Muscle layer of colon (tissue), 2 donors: ENCODE results near the gene MIA3.
"Not testable (repeated sequence)": the region's sequence is repeated elsewhere in the genome, so short reads cannot be mapped to it uniquely, and the experiment has no call there.

Source experiments
- H3K27ac ChIP-seq: one replicate; pipeline ENCODE4 v1.7.0; 2013; ENCODE audit warnings: low read depth, mild to moderate bottlenecking, low read length, moderate library complexity
- H3K27me3 ChIP-seq, 2 donors: one replicate each; pipeline ENCODE4 v1.7.0; 2013; ENCODE audit warnings: low read length in 2 of 2, mild to moderate bottlenecking in 2 of 2; ENCODE audit not compliant: insufficient read depth in 2 of 2, control insufficient read depth in 1 of 2
- H3K36me3 ChIP-seq: one replicate; pipeline ENCODE4 v1.7.0; 2013; ENCODE audit warnings: mild to moderate bottlenecking, low read length; ENCODE audit not compliant: insufficient read depth
- H3K4me1 ChIP-seq: one replicate; pipeline ENCODE4 v1.7.0; 2013; ENCODE audit warnings: mild to moderate bottlenecking, low read length; ENCODE audit not compliant: insufficient read depth
- H3K4me3 ChIP-seq, 2 donors: one replicate each; pipeline ENCODE4 v1.7.0; 2013; ENCODE audit warnings: low read length in 2 of 2, low read depth in 1 of 2, mild to moderate bottlenecking in 1 of 2, moderate library complexity in 1 of 2
- H3K9ac ChIP-seq: one replicate; pipeline ENCODE4 v1.7.0; 2013; ENCODE audit warnings: low read length
- H3K9me3 ChIP-seq: one replicate; pipeline ENCODE4 v1.7.0; 2013; ENCODE audit warnings: mild to moderate bottlenecking, low read length
- donor health status: abdominal sarcoma.
- donor health status: Adenocarcinoma of cecum.

Gene MIA3

GRCh38 chr1:222594789-222595188 lies 23.1 kb upstream of the MIA3 start:
- Histone ChIP-seq H3K9ac (no peak overlapping the region), H3K9me3 (no peaks in the 10 kb centered on the region), H3K27ac (no peak overlapping the region)

GRCh38 chr1:222596696-222597095 lies 21.2 kb upstream of the MIA3 start:
- no peak overlapping the region for H3K4me3 ChIP-seq
- H3K9ac ChIP-seq: no peak overlapping the region
- H3K9me3 ChIP-seq: no peaks in the 10 kb centered on the region
- H3K36me3 ChIP-seq: no peaks in the 10 kb centered on the region
- H3K27me3 ChIP-seq: no peaks in the 10 kb centered on the region
- no peak overlapping the region for H3K27ac ChIP-seq
- H3K4me1 ChIP-seq: no peaks in the 10 kb centered on the region

More at GRCh38 chr1:222594789-222595188, 23.1 kb upstream of the MIA3 start:
- Histone ChIP-seq H3K4me1 (peaks cover 6% of the 10 kb centered on the region), H3K27me3 (no peaks in the 10 kb centered on the region), H3K36me3 (no peaks in the 10 kb centered on the region), H3K4me3 (no peak overlapping the region)

- Histone ChIP-seq H3K36me3 (no peaks in the 10 kb centered on the region), H3K27ac (no peak overlapping the region), H3K9ac (no peak overlapping the region), H3K9me3 (no peaks in the 10 kb centered on the region), H3K27me3 (no peaks in the 10 kb centered on the region), H3K4me1 (no peaks in the 10 kb centered on the region), H3K4me3 (no peak overlapping the region)
Observed at GRCh38 chr1:222600281-222600680, 17.6 kb upstream of the MIA3 start.

GRCh38 chr1:222601257-222601656 lies 16.6 kb upstream of the MIA3 start:
- Histone ChIP-seq H3K4me3 (no peak overlapping the region), H3K36me3 (no peaks in the 10 kb centered on the region), H3K27me3 (no peaks in the 10 kb centered on the region), H3K9me3 (no peaks in the 10 kb centered on the region), H3K9ac (no peak overlapping the region), H3K4me1 (no peaks in the 10 kb centered on the region), H3K27ac (no peak overlapping the region)

- Histone ChIP-seq H3K4me3 (no peak overlapping the region), H3K27me3 (no peaks in the 10 kb centered on the region), H3K4me1 (no peaks in the 10 kb centered on the region), H3K9me3 (no peaks in the 10 kb centered on the region), H3K36me3 (no peaks in the 10 kb centered on the region), H3K27ac (no peak overlapping the region), H3K9ac (no peak overlapping the region)
Observed at GRCh38 chr1:222606757-222607156, 11.1 kb upstream of the MIA3 start.

GRCh38 chr1:222609111-222609510 lies 8.8 kb upstream of the MIA3 start:
- H3K4me1 ChIP-seq, H3K27me3 ChIP-seq, H3K27ac ChIP-seq, H3K36me3 ChIP-seq, H3K4me3 ChIP-seq, H3K9me3 ChIP-seq, H3K9ac ChIP-seq: not testable (repeated sequence)

GRCh38 chr1:222610728-222611127 lies 7.2 kb upstream of the MIA3 start:
- H3K4me3 ChIP-seq: no peak overlapping the region
- no peaks in the 10 kb centered on the region for H3K4me1 ChIP-seq
- no peak overlapping the region for H3K27ac ChIP-seq
- no peak overlapping the region for H3K9ac ChIP-seq
- no peaks in the 10 kb centered on the region for H3K27me3 ChIP-seq
- H3K9me3 ChIP-seq: no peaks in the 10 kb centered on the region
- H3K36me3 ChIP-seq: no peaks in the 10 kb centered on the region

- Histone ChIP-seq H3K4me3 (no peak overlapping the region), H3K36me3 (no peaks in the 10 kb centered on the region), H3K9me3 (no peaks in the 10 kb centered on the region), H3K27ac (no peak overlapping the region), H3K4me1 (peaks cover 8% of the 10 kb centered on the region), H3K9ac (no peak overlapping the region), H3K27me3 (no peaks in the 10 kb centered on the region)
Observed at GRCh38 chr1:222613627-222614026, 4.3 kb upstream of the MIA3 start.

- Histone ChIP-seq H3K36me3 (peaks cover 3% of the 10 kb centered on the region), H3K27me3 (no peaks in the 10 kb centered on the region), H3K27ac (no peak overlapping the region), H3K9me3 (no peaks in the 10 kb centered on the region), H3K9ac (no peak overlapping the region), H3K4me1 (peaks cover 19% of the 10 kb centered on the region), H3K4me3 (no peak overlapping the region)
Observed at GRCh38 chr1:222616525-222616924, 1.4 kb upstream of the MIA3 start.

- peaks cover 19% of the 10 kb centered on the region for H3K4me1 ChIP-seq
- H3K9ac ChIP-seq: peak overlapping the region; percentile 62
- no peaks in the 10 kb centered on the region for H3K9me3 ChIP-seq
- no peak overlapping the region for H3K27ac ChIP-seq
- peak overlapping the region; percentile 38 to 72 for H3K4me3 ChIP-seq
- H3K36me3 ChIP-seq: peaks cover 10% of the 10 kb centered on the region
- no peaks in the 10 kb centered on the region for H3K27me3 ChIP-seq
Observed at GRCh38 chr1:222617367-222617951, 438 bp upstream of the MIA3 start.

- peak overlapping the region; percentile 73 to 84 for H3K4me3 ChIP-seq
- H3K9ac ChIP-seq: peak overlapping the region; percentile 54
- peak overlapping the region; percentile 82 for H3K27ac ChIP-seq
- H3K9me3 ChIP-seq: no peaks in the 10 kb centered on the region
- peaks cover 19% of the 10 kb centered on the region for H3K4me1 ChIP-seq
- no peaks in the 10 kb centered on the region for H3K27me3 ChIP-seq
- H3K36me3 ChIP-seq: peaks cover 24% of the 10 kb centered on the region
Observed at GRCh38 chr1:222618880-222619596, 1.1 kb downstream of the MIA3 start.

GRCh38 chr1:222620566-222620965 lies 2.7 kb downstream of the MIA3 start:
- Histone ChIP-seq H3K27me3 (no peaks in the 10 kb centered on the region), H3K9ac (no peak overlapping the region), H3K9me3 (no peaks in the 10 kb centered on the region), H3K27ac (no peak overlapping the region), H3K36me3 (peaks cover 30% of the 10 kb centered on the region), H3K4me3 (no peak overlapping the region), H3K4me1 (peaks cover 19% of the 10 kb centered on the region)
